GM10266 (cell line): Measurements from ENCODE around the gene BZW2.

ENCODE experiments used
- DNase-seq: peaks from one replicate; pipeline ENCODE4 v3.0.0; 2012; ENCODE audit errors: extremely low spot score
- TF ChIP-seq, protein P1 (sequence below): IDR thresholded peaks from 2 replicates; pipeline ENCODE4 v1.5.1; 2012; ENCODE audit warnings: mild to moderate bottlenecking, low read depth; ENCODE audit not compliant: control insufficient read depth, insufficient read depth; ENCODE audit errors: missing control alignments

BZW2 gene

DNA sequence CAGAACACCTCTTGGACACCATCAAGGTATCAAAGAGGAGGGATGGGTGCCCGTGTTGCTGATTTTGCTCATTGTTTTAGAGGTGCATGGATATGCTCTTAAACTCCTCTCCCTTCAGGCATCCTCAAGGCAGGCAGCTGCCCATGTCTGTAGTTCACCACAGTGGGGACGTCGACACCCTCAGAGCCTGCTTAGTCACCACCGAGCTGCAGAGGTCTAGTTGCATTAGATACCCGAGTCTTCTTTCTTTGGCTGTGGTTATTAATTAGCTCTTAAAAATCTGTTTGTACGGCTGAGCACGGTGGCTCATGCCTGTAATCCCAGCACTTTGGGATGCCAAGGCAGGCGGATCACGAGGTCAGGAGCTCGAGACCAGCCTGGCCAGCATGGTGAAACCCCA, 82.8 kb downstream of the BZW2 start:
- TF ChIP-seq, protein P1, sequence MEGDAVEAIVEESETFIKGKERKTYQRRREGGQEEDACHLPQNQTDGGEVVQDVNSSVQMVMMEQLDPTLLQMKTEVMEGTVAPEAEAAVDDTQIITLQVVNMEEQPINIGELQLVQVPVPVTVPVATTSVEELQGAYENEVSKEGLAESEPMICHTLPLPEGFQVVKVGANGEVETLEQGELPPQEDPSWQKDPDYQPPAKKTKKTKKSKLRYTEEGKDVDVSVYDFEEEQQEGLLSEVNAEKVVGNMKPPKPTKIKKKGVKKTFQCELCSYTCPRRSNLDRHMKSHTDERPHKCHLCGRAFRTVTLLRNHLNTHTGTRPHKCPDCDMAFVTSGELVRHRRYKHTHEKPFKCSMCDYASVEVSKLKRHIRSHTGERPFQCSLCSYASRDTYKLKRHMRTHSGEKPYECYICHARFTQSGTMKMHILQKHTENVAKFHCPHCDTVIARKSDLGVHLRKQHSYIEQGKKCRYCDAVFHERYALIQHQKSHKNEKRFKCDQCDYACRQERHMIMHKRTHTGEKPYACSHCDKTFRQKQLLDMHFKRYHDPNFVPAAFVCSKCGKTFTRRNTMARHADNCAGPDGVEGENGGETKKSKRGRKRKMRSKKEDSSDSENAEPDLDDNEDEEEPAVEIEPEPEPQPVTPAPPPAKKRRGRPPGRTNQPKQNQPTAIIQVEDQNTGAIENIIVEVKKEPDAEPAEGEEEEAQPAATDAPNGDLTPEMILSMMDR: no peak
- DNase-seq: no peak

DNA sequence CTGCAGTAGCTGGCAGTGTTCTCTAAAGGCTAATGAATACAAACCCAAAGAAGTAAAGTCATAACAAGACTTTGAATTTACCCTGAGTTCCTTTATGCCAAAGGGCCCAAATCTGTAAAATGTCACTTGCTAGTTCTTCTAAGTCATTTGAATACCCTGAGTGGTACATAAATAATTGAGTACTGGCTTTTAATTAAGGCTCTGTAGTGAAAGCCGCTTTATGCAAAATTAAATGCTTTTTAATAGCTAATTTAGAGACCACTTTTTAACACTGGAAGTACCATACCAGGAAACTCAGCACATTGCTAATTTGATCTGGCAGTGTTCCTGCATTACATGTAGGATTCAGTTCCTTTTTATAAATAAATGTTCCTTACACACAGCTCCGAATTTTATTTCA, 83.6 kb downstream of the BZW2 start:
- TF ChIP-seq, protein P1: no peak

DNA sequence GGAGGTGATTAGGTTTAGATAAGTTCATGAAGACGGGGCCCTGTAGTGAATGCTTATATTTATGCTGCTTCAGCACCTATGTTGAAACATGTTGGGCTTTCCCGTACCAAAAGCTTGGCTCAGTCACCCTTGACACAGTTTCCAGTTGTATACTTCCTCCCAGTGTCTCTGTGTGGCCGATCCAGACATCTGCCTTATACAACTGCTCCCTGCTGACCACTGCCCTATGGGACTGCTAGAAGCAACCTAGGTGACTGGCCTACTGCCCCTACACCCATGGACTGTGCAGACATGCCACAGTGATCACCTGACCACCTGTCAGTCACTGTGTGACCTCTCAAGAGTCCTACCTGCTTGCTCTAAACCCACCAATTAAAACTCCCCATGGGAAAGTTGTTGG, 85.0 kb downstream of the BZW2 start:
- DNase-seq: no peak
- TF ChIP-seq, protein P1: no peak

More for the DNA sequence above, 83.6 kb downstream of the BZW2 start:
- no peak for DNase-seq

DNA sequence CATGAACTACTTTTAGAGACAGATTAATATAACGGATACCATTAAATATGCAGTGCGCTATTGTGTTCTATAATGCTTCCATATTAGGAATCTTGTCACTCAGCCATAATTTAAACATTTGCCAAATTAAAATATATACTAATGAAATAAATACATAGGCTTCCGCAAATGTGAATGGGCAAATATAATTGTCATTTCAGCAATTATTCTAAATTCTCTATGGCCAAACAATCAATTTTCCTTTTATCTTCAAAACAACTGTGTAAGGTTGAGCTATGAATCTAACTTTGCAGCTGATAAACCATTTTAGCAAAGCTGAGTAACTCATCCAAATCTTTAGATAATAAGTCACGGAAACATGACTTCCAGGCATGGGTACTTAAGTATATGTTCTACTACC, 86.8 kb downstream of the BZW2 start:
- DNase-seq: no peak
- TF ChIP-seq, protein P1: no peak

DNA sequence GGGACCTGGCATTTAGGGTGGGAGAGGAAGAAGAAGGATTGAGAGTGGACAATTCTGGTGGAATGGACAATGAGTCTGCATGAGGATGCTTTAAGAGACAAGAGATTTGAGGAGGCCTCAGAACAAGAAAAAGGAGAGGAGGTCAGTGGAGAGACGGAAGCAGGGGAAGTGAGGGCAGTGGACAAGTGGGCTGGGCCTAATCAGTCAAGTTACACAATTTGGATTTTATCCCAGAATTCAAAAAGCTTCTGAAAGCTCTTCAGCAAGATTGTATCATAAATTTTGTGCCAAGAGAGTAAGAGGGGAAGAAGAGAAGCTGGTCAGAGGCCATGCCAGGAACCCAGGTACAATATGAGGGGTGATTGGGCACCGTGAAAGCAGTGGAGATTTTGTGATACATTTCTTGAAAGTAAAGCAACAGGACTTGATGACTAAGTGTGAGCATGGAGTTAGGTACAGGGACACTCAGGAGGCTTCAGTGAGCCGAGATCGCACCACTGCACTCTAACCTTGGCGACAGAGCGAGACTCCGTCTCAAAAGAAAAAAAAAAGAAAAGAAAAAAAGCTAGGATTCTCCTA, 88.3 kb downstream of the BZW2 start:
- TF ChIP-seq, protein P1: no peak

DNA sequence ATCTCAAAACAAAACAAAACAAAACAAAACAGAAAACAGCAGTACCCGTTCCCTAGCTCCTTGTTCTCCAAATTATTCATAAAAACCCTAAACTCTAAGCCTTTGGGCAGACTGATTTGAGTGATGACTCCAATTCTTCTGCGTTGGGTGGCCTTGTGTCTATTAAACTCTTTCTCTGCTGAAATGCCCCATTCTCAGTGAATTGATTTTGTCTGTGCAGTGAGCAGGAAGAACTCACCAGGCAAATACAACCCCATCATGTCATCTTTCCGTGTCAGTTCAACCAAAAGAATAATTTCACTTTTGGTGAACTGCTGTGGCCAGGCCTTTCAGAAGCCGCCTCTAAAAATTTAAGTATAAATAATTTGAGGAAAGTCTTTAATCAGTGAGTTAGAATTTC, 89.0 kb downstream of the BZW2 start:
- TF ChIP-seq, protein P1: no peak
- DNase-seq: no peak

More for the DNA sequence above, 88.3 kb downstream of the BZW2 start:
- no peak for DNase-seq

DNA sequence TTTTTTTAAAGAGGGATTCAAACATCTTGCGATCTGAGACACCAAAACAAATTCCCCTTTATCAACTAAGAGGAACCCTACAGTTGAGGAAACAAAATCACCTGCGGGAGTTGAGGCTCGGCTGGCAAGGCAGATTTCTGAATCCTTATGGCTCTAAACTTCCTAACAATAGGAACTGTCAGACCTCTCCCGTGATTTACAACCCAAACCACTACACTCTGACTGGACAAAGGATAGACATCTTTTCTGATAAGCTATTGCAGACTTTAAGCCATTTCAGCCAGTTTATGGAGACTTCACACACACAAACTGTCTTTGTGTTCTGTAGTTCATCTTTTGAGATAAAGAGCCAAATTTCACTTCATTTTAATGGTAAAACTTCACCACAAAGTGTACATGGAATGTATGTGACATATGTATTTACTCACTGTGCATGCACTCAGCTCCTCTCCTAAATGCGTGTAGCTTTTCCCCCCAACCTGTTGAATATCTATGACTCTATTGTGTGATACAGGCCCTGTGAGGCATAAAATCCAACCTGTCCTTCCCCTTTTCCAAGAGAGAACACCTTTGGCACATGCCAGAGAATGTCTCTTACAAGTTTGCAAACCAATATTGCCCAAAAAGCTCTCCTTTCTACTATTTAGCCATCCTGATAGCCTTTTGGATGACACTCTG, 92.2 kb downstream of the BZW2 start:
- TF ChIP-seq, protein P1: no peak
- DNase-seq: no peak
